Left lung (tissue), 10 donors: ENCODE measurements around the gene SELENOF. TPM values are rescaled to one million over a fixed set of nuclear protein-coding genes. Genes with fewer than 3 reads are reported as not detected.

Source experiments
- ATAC-seq: fragments of 200-7000 bp; cut with Tn5 transposase; one replicate; pipeline ENCODE4 v1.9.1; 2020; ENCODE audit warnings: moderate library complexity
- DNase-seq, 4 donors: peaks; one replicate each; pipeline ENCODE4 v3.0.0-alpha.2; 2013 to 2020
- H3K27ac ChIP-seq, 2 donors: fragments of 200-600 bp; sonication (generic) in 1 of 2; one replicate each; pipeline versions ENCODE4 v1.5.0 to v1.8.0; 2020 to 2021
- H3K27me3 ChIP-seq, 2 donors: fragments of 200-600 bp; sonication (generic) in 1 of 2; one replicate each; pipeline versions ENCODE4 v1.5.0 to v1.8.0; 2020 to 2021
- H3K36me3 ChIP-seq, 2 donors: fragments of 200-600 bp; sonication (generic) in 1 of 2; one replicate each; pipeline versions ENCODE4 v1.5.0 to v1.8.0; 2020 to 2021
- H3K4me1 ChIP-seq, 2 donors: fragments of 200-600 bp; one replicate each; pipeline ENCODE4 v1.8.0; 2021
- H3K4me3 ChIP-seq, 2 donors: fragments of 200-600 bp; sonication (generic) in 1 of 2; one replicate each; pipeline versions ENCODE4 v1.5.0 to v1.8.0; 2020 to 2021; ENCODE audit warnings: mild to moderate bottlenecking in 1 of 2
- H3K9me3 ChIP-seq, 2 donors: fragments of 200-600 bp; sonication (generic) in 1 of 2; one replicate each; pipeline versions ENCODE4 v1.5.0 to v1.8.0; 2020 to 2021
- CTCF ChIP-seq, 2 donors: fragments of 200-600 bp; sonication (generic) in 1 of 2; IDR thresholded peaks; one replicate each; pipeline versions ENCODE4 v1.5.0 to v1.8.0; 2021; ENCODE audit warnings: antibody characterized with exemption in 2 of 2
- intact Hi-C, 2 donors: fragments of 100-400 bp; cut with DNase I; formaldehyde crosslinking; loops; one replicate each; pipeline versions ENCODE4 v1.11.2 to v1.14.2; 2022
- polyA plus RNA-seq, 6 donors: library from polyadenylated mRNA; unstranded; fragments of 120-200 nt; gene quantifications; one replicate each; pipeline ENCODE4 v1.2.1, GENCODE V29; 2013; ENCODE audit not compliant: insufficient read length in 6 of 6
- total RNA-seq, 2 donors: library from RNA; stranded (reverse); fragmentation: NEBNext Ultra II Directional; extraction: Animal tissue kit (Norgen Biotek cat#: 25700); gene quantifications; one replicate each; pipeline ENCODE4 v1.2.1, GENCODE V29; 2021
- donor health status: DM: no; HTN: yes; CAD: no.
- donor health status: DM: no; HTN: no; CAD: no.

The SELENOF gene
- total and polyA plus RNA-seq, 8 donors, result 217 to 302 (median 270) TPM

DNA sequence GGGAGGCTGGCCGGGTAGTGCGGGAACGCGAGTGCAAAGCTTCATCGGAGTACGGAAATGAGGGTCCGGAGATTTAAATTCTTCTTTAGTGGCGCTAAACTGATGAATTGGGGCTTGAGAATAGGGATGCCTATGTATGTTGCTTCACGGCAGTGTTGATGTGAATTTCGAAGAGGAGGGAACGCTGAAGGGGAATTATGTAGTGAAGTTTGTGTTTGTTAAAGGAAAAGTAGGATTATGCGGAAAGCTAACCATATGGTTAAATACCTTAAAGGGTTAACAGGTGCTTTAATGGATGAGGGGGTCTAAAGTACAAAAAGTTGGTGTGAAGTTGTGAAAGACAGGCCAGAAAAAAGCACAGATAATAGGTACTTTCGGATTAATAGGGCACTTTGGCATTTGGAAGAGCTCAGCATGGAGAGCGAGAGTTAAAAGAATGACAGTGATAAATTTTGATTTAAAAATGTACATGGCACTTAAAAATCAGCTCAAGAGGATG, 1.9 kb upstream of the SELENOF start:
- H3K4me1 ChIP-seq, result peaks cover 7 to 35% of the 10 kb centered on the region in 2 donors
- DNase-seq (no peak), ATAC-seq (no peak)
- intact Hi-C loops, result no loop called here
- no peaks in the 10 kb centered on the region for H3K9me3 ChIP-seq
- H3K36me3 ChIP-seq, result no peaks in the 10 kb centered on the region
- peak overlapping the region; percentile 66 to 91 for H3K4me3 ChIP-seq
- H3K27me3 ChIP-seq, result no peaks in the 10 kb centered on the region
- no peak for TF ChIP-seq CTCF (IDR thresholded peaks at IDR 0.05)
- H3K27ac ChIP-seq, result peak overlapping the region; percentile 83 to 95

DNA sequence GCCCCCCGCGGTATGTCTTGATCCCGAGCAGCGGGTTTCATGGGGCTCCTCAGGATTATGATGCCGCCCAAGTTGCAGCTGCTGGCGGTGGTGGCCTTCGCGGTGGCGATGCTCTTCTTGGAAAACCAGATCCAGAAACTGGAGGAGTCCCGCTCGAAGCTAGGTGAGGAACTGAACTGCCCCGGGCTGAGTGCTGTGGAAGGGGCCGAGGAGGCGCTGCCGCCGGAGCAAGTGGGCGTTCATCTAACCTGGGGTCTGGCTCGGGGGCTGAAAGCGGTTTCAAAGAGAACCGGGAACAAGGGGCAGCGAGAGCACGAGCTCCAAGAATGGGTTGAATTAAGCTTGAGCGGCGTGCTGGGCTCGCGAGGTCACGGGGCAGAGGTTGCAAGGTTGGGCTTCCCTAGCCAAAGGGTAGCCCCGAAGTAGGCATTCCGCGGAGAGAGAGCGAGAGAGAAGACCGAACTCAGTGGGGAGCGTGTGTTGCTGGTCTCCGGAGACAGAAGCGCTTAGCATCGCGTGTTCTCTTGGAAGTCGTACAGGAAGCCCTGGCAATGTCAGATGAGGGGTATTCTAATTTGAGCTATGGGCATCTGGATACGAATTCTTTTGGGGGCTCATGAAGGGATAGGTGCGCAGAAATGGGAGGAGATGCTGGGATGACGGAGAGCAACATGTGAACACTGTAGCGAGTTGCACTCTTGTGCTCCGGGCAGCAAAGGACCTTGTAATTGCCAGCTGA, 1.2 kb upstream of the SELENOF start:
- no peaks in the 10 kb centered on the region for H3K9me3 ChIP-seq
- peak overlapping the region; percentile 66 to 91 for H3K4me3 ChIP-seq
- DNase-seq (peak; percentile 60 to 83 (median 64)), ATAC-seq (peak; percentile 46)
- no peak for TF ChIP-seq CTCF (IDR thresholded peaks at IDR 0.05)
- peaks cover 7 to 36% of the 10 kb centered on the region in 2 donors for H3K4me1 ChIP-seq
- intact Hi-C loops, result loop anchor here in 1 of 2 donors (5.0 kb wide), 1 partner anchor 213 kb away; the partner anchor contains the start of gene SH3GLB1
- no peaks in the 10 kb centered on the region for H3K27me3 ChIP-seq
- peak overlapping the region; percentile 83 to 95 for H3K27ac ChIP-seq
- H3K36me3 ChIP-seq, result peaks cover 0 to 3% of the 10 kb centered on the region in 2 donors

- peak; percentile 47 for ATAC-seq
- intact Hi-C loops, result loop anchor here in 1 of 2 donors (5.0 kb wide), 1 partner anchor 212 kb away; the partner anchor contains the start of gene SH3GLB1
- no peak for TF ChIP-seq CTCF (IDR thresholded peaks at IDR 0.05)
- Histone ChIP-seq H3K4me1 (peaks cover 7 to 36% of the 10 kb centered on the region in 2 donors), H3K9me3 (no peaks in the 10 kb centered on the region), H3K36me3 (peaks cover 0 to 9% of the 10 kb centered on the region in 2 donors), H3K4me3 (peak within 1 kb of the TSS; percentile 66 to 91), H3K27ac (peak within 1 kb of the TSS; percentile 95), H3K27me3 (no peaks in the 10 kb centered on the region)
- peak in 1 of 4 donors; percentile 96 for DNase-seq
These were observed 673 bp upstream of the SELENOF start, which contains the start of gene HS2ST1 for GRCh38 chr1:86914601-86914997. TSS of gene HS2ST1 (plus strand) at chr1:86914635.

- H3K9me3 ChIP-seq, result no peaks in the 10 kb centered on the region
- intact Hi-C loops, result loop anchor here in 1 of 2 donors (5.0 kb wide), 1 partner anchor 211 kb away; the partner anchor contains the start of gene SH3GLB1
These were observed 479 bp downstream of the SELENOF start for GRCh38 chr1:86913399-86913895.

More at GRCh38 chr1:86913399-86913895, 479 bp downstream of the SELENOF start:
- Histone ChIP-seq H3K4me1 (peaks cover 7 to 36% of the 10 kb centered on the region in 2 donors), H3K36me3 (peaks cover 0 to 10% of the 10 kb centered on the region in 2 donors), H3K27me3 (no peaks in the 10 kb centered on the region), H3K4me3 (peak overlapping the region; percentile 64 to 91), H3K27ac (peak overlapping the region; percentile 95)
- peak; percentile 9 for ATAC-seq
- TF ChIP-seq CTCF (IDR thresholded peaks at IDR 0.05), result no peak
- peak in 2 of 4 donors; percentile 15 to 26 for DNase-seq
